Bladder microvascular endothelial cell (primary cell): ENCODE measurements around the gene SDR42E1. TPM values are rescaled to one million over a fixed set of nuclear protein-coding genes. Genes with fewer than 3 reads are reported as not detected.

Experiments used
- total RNA-seq: library from RNA; depleted of rRNA; stranded (reverse); fragments of >200 nt; gene quantifications from 2 replicates; pipeline ENCODE4 v1.2.3, GENCODE V29; 2014

The SDR42E1 gene, protein sequence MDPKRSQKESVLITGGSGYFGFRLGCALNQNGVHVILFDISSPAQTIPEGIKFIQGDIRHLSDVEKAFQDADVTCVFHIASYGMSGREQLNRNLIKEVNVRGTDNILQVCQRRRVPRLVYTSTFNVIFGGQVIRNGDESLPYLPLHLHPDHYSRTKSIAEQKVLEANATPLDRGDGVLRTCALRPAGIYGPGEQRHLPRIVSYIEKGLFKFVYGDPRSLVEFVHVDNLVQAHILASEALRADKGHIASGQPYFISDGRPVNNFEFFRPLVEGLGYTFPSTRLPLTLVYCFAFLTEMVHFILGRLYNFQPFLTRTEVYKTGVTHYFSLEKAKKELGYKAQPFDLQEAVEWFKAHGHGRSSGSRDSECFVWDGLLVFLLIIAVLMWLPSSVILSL
- 4.4 and 9.2 TPM in 2 replicates for total RNA-seq

DNA sequence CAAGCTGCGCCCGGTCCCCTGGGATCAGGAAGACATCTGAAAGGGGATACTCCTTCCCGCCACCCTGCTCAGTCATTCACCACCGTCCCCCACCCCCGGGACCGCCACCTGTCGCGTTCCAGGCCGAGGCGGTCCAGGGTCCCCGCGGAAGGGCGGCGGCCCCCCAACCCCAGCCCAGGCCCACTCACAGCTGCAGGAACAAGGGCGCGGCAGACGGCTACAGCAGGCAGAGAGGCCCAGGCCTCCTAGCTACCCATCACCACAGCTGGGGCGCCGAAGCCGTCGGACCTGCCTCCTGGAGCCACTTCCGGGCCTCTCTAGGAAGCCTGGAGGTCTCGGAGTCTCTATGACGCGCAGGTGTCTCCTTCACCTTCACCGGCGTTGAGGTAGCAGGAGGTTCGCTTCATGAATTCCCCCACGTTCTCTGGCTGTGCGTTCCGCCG lies at the start of gene SDR42E1:
Gene SDR42E1, minus strand, starts transcription at position 272 of the 443 bp plus-strand sequence. CDS start 10,612 bp downstream, outside the sequence.

DNA sequence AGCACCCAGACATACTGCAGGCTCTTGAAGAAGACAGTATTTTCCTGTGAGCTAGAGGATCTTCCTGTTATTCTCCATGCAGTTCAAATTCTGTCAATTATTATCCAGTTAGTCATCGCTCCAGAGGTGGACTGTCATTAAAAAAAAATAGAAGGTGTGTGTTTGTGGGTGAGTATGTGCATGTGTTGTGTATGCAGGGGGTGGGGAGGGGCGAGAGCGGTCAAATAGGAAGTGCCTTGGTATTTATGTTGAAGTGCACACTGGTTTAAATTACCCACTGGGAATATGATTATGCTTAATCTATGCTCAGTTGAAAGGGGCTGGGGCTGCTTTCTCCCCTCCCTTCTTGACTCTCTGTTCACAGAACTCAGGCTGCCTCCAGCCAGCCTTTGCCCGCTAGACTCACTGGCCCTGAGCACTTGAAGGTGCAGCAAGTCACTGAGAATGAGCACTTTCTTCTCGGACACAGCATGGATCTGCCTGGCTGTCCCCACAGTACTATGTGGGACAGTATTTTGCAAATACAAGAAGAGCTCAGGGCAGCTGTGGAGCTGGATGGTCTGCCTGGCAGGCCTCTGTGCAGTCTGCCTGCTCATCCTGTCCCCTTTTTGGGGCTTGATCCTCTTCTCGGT lies 23.8 kb upstream of the SDR42E1 start, which contains the start of gene HSD17B2:
Gene HSD17B2, plus strand, starts transcription at position 273 of the 632 bp plus-strand sequence. Its CDS starts 172 bp downstream, at position 445.

Other genes with a start within 250 kb of the SDR42E1 start
- gene PLCG2, start 232.2 kb downstream of the SDR42E1 start, total RNA-seq, result 12.3 and 56.6 TPM in 2 replicates
- 137 and 376 TPM in 2 replicates for gene HSD17B2, start 23.8 kb upstream of the SDR42E1 start, total RNA-seq
- gene MPHOSPH6, start 158.8 kb upstream of the SDR42E1 start, total RNA-seq, result 19.9 and 28.4 TPM in 2 replicates